A673 (cell line): ENCODE data around the gene TMEM196. TPM values are rescaled to one million over a fixed set of nuclear protein-coding genes. Genes with fewer than 3 reads are reported as not detected.

ENCODE experiments used
- BruUV-seq: library from RNA; stranded (reverse); fragments of 400-500 nt; replicated peaks from 2 replicates; lab custom pipeline; 2021; lab: Mats Ljungman, UMichigan
- CTCF ChIA-PET: fragments of 300-600 bp; sonication (Branson Sonifier 250); formaldehyde crosslinking; loops from one replicate; lab custom pipeline; 2022; ENCODE audit warnings: antibody characterized with exemption; lab: Charles Lee
- POLR2A ChIA-PET: fragments of 300-600 bp; sonication (Branson Sonifier 250); formaldehyde crosslinking; loops from one replicate; lab custom pipeline; 2022; ENCODE audit warnings: antibody characterized with exemption; ENCODE audit not compliant: low non-redundant PET; lab: Charles Lee
- DNase-seq: peaks from one replicate; pipeline ENCODE4 v3.0.0-alpha.2; 2015; ENCODE audit warnings: low spot score
- H3K27ac ChIP-seq: fragments of 200-600 bp; sonication (generic); 2 replicates; pipeline ENCODE4 v1.5.1; 2016; ENCODE audit warnings: mixed run types, low read depth, mild to moderate bottlenecking, mixed read lengths, antibody characterized with exemption, low read length; ENCODE audit not compliant: poor library complexity, severe bottlenecking
- H3K27me3 ChIP-seq: fragments of 200-600 bp; sonication (generic); replicated peaks from 2 replicates; pipeline ENCODE4 v1.6.1; 2017; ENCODE audit warnings: mixed run types, low read depth, mild to moderate bottlenecking, mixed read lengths, antibody characterized with exemption, low read length; ENCODE audit not compliant: insufficient read depth, poor library complexity
- H3K36me3 ChIP-seq: fragments of 200-600 bp; sonication (generic); 2 replicates; pipeline ENCODE4 v1.6.1; 2016; ENCODE audit warnings: mixed run types, mild to moderate bottlenecking, mixed read lengths, antibody characterized with exemption, low read length; ENCODE audit not compliant: insufficient read depth, poor library complexity, severe bottlenecking
- H3K4me1 ChIP-seq: fragments of 200-600 bp; sonication (generic); 2 replicates; pipeline ENCODE4 v1.6.1; 2017; ENCODE audit warnings: mixed run types, mild to moderate bottlenecking, mixed read lengths, antibody characterized with exemption, low read length; ENCODE audit not compliant: insufficient read depth, poor library complexity, severe bottlenecking
- H3K4me3 ChIP-seq: fragments of 200-600 bp; sonication (generic); 2 replicates; pipeline ENCODE4 v1.5.1; 2016; ENCODE audit warnings: low read depth, mixed run types, mild to moderate bottlenecking, mixed read lengths, low read length; ENCODE audit not compliant: poor library complexity, severe bottlenecking
- H3K9me3 ChIP-seq: fragments of 200-600 bp; sonication (generic); 2 replicates; pipeline ENCODE4 v1.6.1; 2016; ENCODE audit warnings: mixed run types, low read depth, mild to moderate bottlenecking, mixed read lengths, antibody characterized with exemption, low read length; ENCODE audit not compliant: poor library complexity, severe bottlenecking
- EZH2 ChIP-seq: fragments of 200-600 bp; sonication (generic); IDR thresholded peaks from 2 replicates; pipeline ENCODE4 v1.6.1; 2017; ENCODE audit warnings: borderline replicate concordance, low read depth, mild to moderate bottlenecking, mixed read lengths, antibody characterized with exemption, low read length; ENCODE audit not compliant: poor library complexity, severe bottlenecking
- intact Hi-C: fragments of 100-400 bp; cut with micrococcal nuclease; formaldehyde crosslinking; loops from one replicate; pipeline ENCODE4 v1.10.0; 2022; ENCODE audit not compliant: unreplicated experiment
- total RNA-seq: library from RNA; stranded (reverse); gene quantifications from 2 replicates; pipeline ENCODE4 v1.2.3, GENCODE V29; 2021
- TF ChIP-seq, protein P1 (sequence below): fragments of 300-800, 200-600 bp; sonication (generic); conservative IDR thresholded peaks from 2 replicates; pipeline ENCODE4 v1.5.1; 2017; ENCODE audit warnings: low read depth, mild to moderate bottlenecking, antibody characterized with exemption, low read length, moderate library complexity, mixed read lengths

The TMEM196 gene
- total RNA-seq, 1 experiment from 2014 or later: not detected

DNA sequence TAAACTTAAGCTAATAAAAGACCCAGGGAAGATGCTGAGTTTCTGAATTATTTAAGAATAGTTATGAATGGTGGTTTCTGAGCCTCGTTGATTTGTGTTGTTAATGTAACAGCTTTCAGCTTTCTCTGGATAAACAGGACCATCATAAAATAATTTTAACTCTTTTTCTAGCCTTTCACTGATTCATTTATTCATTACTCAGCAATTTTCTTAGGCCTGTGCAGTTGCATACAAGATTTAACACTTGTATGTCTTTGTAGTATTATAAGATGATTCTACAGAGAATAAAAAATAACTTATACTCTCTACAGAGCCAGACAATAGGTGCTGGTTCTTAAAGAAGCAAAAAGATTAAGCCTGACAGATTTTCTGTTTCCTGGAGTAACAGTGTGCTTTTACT lies 29.3 kb downstream of the TMEM196 start:
- ChIA-PET CTCF (no interaction called here), POLR2A (no interaction called here)
- intact Hi-C loops: no loop called here
- no TSS peak for BruUV-seq
- Histone ChIP-seq H3K36me3 (no peaks in the 10 kb centered on the region), H3K4me1 (no peaks in the 10 kb centered on the region), H3K27me3 (peaks cover 70% of the 10 kb centered on the region), H3K9me3 (no peaks in the 10 kb centered on the region), H3K4me3 (no peak overlapping the region), H3K27ac (no peak overlapping the region)
- TF ChIP-seq, protein P1, sequence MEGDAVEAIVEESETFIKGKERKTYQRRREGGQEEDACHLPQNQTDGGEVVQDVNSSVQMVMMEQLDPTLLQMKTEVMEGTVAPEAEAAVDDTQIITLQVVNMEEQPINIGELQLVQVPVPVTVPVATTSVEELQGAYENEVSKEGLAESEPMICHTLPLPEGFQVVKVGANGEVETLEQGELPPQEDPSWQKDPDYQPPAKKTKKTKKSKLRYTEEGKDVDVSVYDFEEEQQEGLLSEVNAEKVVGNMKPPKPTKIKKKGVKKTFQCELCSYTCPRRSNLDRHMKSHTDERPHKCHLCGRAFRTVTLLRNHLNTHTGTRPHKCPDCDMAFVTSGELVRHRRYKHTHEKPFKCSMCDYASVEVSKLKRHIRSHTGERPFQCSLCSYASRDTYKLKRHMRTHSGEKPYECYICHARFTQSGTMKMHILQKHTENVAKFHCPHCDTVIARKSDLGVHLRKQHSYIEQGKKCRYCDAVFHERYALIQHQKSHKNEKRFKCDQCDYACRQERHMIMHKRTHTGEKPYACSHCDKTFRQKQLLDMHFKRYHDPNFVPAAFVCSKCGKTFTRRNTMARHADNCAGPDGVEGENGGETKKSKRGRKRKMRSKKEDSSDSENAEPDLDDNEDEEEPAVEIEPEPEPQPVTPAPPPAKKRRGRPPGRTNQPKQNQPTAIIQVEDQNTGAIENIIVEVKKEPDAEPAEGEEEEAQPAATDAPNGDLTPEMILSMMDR: no peak
- TF ChIP-seq EZH2: no peak
- DNase-seq: no peak

DNA sequence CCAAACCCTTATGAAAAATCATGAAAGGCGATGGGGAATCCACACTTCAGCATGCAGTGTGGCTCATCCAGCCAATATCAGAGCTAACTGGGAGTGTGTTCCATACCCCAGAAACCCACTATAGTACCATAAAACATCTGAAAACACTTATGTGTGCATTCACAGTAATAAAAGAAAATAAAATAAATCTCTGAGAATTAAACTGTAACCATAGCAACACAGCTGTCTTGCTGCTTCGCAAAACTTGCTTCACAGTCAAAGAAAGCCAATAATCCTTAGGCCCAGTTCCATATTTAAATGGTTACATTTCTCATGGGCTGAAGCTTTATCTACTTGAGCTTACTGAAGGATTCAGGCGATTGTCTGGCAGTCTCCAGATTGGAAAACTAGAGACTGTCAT lies 44.7 kb downstream of the TMEM196 start:
- DNase-seq: no peak
- ChIA-PET CTCF (no interaction called here), POLR2A (no interaction called here)
- Histone ChIP-seq H3K27me3 (peaks cover 86% of the 10 kb centered on the region), H3K27ac (no peak overlapping the region), H3K4me3 (no peak overlapping the region), H3K4me1 (no peaks in the 10 kb centered on the region), H3K36me3 (no peaks in the 10 kb centered on the region), H3K9me3 (no peaks in the 10 kb centered on the region)
- intact Hi-C loops: no loop called here
- BruUV-seq: no TSS peak
- TF ChIP-seq, protein P1: no peak
- TF ChIP-seq EZH2: no peak

DNA sequence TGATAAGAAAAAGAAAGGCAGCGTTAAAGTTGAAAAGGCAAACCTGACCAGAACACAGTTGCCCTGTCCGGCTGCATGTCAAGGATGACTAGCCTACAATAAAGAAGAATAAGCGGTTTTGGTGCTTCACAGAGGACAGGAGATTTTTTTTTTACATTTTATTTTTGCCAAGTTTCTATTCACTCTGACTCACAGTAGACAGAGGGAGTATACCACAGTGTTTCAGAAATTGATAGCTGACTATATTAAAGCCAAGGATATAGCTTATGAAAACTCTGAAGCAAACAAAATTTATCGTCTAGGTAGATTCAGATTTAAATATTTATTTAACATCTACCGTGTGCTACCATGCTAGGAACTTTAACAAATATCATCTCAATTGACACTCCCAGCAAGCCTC lies 47.6 kb downstream of the TMEM196 start:
- Histone ChIP-seq H3K4me1 (no peaks in the 10 kb centered on the region), H3K4me3 (no peak overlapping the region), H3K36me3 (no peaks in the 10 kb centered on the region), H3K9me3 (no peaks in the 10 kb centered on the region), H3K27ac (no peak overlapping the region), H3K27me3 (peaks cover 89% of the 10 kb centered on the region)
- DNase-seq: no peak
- CTCF ChIA-PET: no interaction called here
- POLR2A ChIA-PET: no interaction called here
- no TSS peak for BruUV-seq
- TF ChIP-seq, protein P1: no peak
- TF ChIP-seq EZH2: no peak
- intact Hi-C loops: no loop called here
